Smooth muscle cell of bladder (primary cell): Measurements from ENCODE around the gene RTN4RL1. TPM values are rescaled to one million over a fixed set of nuclear protein-coding genes. Genes with fewer than 3 reads are reported as not detected.

Experiments
- total RNA-seq: library from RNA; depleted of rRNA; stranded (reverse); fragments of >200 nt; gene quantifications from 2 replicates; pipeline ENCODE4 v1.2.3, GENCODE V29; 2014

RTN4RL1 gene
- total RNA-seq = under 0.01 and 0.09 TPM in 2 replicates

GRCh38 chr17:2025220-2025621 lies at the start of gene RTN4RL1:
Gene RTN4RL1 (minus strand): TSS chr17:2025334. CDS start chr17:2024865, 469 bp downstream.

DNA sequence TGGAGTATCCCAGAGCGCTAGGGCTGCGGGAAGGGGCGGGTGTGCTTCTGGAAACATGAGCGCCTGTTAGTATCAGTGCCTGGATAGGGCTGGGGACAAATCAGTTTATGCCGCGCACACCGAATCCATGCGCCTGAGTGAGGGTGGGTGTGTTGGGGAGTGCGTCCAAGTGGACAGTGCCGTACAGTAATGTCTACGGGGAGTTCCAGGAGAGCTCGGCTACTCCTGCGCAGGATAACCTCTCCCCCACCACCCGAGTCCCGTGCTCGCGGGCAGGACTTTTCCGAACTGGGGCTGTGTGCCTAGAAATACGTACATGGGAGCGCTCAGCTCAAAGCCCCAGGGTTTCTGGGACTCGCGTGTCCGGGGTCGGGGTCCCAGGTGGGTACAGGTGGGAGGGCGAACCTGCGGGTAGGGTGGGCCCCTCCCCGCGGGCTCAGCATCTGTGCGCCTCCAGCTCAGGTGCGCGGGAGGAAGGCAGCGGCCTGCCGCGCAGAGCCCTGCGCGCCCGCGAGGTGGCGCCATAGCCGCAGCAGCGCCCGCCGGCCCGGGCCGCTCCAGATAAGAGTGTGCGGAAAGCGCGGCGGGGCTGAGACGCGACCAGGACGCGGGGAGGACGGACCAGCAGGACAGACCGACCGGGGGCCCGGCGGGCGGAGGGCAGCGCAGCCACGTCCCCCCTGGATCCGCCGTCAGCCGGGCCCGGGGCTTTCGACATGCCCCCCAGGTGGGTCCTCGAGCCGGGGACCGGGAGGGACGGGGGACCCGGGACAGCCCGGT lies 29.6 kb upstream of the RTN4RL1 start, which contains the start of gene HIC1:
HIC1 (plus strand) TSS at position 592 of the 780 bp plus-strand sequence. CDS start 1,588 bp downstream, outside the sequence.

DNA sequence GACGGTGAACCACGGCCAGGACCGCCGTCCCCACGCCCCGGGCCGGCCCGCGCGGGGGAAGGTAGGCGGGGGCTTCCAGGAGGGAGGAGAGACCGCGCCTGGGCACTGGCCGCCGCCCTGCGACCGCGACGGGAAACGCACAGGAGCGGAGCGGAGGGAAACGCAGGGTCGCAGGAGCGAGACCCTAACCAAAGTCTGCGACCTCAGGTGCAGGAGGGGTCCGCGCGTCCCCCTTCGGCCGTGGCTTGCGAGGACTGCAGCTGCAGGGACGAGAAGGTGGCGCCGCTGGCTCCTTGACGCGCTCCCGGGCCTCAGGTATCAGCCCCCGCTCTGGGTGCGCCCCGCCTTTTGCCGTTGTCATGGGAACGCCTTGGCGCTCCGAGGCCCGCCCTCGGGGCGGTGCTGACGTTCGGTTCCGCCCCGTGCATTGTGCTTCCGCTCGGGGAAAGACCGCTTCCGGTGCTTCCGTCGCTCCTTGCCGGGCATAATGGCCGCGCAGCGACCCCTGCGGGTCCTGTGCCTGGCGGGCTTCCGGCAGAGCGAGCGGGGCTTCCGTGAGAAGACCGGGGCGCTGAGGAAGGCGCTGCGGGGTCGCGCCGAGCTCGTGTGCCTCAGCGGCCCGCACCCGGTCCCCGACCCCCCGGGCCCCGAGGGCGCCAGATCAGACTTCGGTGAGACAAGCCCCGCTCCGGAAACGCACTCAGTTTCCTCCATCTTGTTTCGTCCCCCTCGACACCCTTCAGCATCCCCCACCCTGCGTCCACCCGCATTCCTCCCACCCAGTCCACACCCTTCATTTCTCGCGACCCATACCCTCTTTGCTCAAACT lies 16.6 kb upstream of the RTN4RL1 start, which contains the start of gene OVCA2:
OVCA2 (plus strand) TSS at position 462 of the 829 bp plus-strand sequence; CDS start at position 488, 26 bp downstream.

DNA sequence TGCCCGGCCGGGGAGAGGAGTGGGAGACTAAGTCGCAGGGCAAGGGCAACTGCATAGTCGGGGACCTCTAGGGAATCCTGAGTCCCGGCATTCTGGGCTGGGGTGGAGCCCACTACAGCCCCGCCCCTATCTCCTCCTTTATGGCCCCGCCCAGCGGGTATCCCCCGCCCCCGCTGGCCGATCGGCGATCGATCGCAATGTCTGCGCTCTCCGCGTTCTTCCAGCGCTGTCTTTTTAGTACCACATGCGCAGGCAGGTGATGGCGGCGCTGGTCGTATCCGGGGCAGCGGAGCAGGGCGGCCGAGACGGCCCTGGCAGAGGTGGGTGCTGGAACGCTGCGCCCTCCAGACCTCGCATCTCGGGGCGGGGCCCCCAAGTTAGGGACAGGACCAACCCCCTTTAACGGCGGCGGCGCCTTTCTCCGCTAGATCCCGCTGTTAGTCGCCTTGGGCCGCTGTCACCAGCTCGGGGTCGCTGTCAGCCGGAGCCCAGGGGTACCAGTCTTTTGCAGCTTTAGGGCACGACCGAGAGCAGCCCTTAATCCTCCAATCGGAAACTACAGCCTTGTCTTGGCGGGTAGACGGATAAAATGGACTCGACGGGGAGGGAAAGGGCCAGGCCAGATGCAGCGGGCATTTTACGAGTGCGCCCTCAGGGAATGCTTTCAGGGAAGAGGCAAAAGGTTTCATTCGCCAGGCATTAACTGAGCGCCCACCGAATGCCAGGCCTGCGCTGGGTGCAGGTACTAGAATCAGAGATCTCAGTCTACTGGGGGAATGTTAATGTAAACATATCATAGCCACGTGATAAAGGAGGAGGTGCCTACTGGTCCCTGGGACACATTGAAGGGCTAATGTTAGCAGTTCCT lies 5.0 kb upstream of the RTN4RL1 start, which contains the start of gene DPH1:
DPH1 (plus strand) TSS at position 243 of the 868 bp plus-strand sequence; CDS start at position 260, 17 bp downstream.

Other genes starting within 250 kb of the RTN4RL1 start
- 5.1 and 7.0 TPM in 2 replicates for gene SMYD4, start 195.4 kb downstream of the RTN4RL1 start, total RNA-seq
- gene RPA1, start 195.3 kb downstream of the RTN4RL1 start, total RNA-seq = 15.2 and 32.9 TPM in 2 replicates
- gene DPH1, start 4.8 kb upstream of the RTN4RL1 start, total RNA-seq = 16.2 and 20.2 TPM in 2 replicates
- gene OVCA2, start 16.7 kb upstream of the RTN4RL1 start, total RNA-seq = 35.9 and 36.7 TPM in 2 replicates
- gene HIC1, start 29.8 kb upstream of the RTN4RL1 start, total RNA-seq = 20.5 and 27.2 TPM in 2 replicates